GM18526 (cell line): ENCODE results near the gene NFATC2.

Experiments
- POLR2A ChIP-seq: IDR thresholded peaks from 3 replicates; pipeline ENCODE4 v1.6.1; 2011; ENCODE audit not compliant: insufficient read length; ENCODE audit errors: extremely low read depth

Gene NFATC2

DNA sequence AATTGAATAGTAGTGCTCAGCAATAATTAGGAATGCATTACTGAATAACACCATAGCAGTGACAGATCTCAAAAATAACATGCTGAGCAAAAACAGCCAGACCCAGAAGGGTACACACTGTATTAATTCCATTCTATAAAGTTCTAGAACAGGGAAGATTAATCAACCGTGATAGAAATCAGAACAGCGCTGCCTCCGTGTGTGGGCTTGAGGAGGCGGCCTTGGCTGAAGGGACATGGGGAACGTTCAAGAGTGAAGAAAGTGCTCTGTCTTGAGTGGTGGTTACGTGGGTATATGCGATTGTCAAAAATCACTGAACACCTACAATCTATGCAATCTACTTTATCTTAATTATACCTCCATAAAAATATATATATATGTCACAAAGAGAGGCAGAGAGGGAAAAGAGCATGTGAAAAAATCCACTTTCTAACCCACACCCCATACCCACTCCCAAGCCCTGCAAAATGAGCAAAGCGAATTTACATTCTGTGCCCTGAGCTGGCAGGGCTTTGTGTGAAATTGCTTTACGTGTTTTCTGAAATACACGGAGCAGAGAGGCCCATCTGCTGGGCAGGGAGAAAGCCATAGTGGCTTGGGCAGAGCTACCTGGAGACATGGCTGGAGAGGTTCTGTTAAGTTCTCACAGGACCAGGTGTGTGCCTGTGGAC, 74.4 kb downstream of the NFATC2 start:
- no peak for TF ChIP-seq POLR2A

GRCh38 chr20:51463998-51464397, 78.5 kb downstream of the NFATC2 start:
- TF ChIP-seq POLR2A: no peak

- no peak for TF ChIP-seq POLR2A
These were observed 79.0 kb downstream of the NFATC2 start for GRCh38 chr20:51463560-51463959.

DNA sequence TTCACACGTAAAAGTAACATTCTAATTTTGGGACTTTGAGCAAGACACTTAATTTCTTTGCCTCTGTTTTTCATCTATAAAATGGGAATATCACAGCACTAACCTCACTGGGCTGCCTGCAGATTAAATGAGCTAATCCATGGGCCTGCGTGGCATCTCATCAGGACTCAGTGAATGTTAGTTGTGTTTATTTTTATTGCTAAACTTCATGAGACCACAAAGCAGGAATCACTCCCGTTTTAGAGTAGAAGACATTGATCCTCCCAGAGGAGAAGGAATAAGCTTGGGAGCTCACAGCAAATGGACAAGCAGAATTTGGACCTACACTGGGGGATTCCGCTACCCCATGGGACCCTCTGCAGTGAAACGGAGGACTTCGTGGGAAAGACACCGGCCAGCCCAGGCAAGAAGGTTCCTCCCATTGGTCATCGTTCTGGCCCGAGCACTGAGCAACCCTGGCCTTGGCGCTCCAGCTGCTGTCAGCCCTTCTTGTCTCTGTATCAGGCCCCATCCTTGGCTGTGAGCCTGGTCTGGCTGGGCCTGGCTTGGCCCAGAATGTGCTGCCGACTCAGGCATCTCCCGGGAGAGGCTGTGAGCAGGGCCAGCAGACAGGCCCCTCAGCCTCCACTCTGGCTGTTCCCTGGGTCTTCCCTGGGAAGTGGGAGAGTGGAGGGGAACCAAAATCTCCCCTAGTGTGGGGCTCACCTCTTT, 79.8 kb downstream of the NFATC2 start:
- TF ChIP-seq POLR2A: no peak

GRCh38 chr20:51461306-51461705, 81.2 kb downstream of the NFATC2 start:
- TF ChIP-seq POLR2A: no peak

- no peak for TF ChIP-seq POLR2A
These were observed 81.8 kb downstream of the NFATC2 start for GRCh38 chr20:51460569-51461265.

- no peak for TF ChIP-seq POLR2A
These were observed 82.4 kb downstream of the NFATC2 start for GRCh38 chr20:51460163-51460562.

DNA sequence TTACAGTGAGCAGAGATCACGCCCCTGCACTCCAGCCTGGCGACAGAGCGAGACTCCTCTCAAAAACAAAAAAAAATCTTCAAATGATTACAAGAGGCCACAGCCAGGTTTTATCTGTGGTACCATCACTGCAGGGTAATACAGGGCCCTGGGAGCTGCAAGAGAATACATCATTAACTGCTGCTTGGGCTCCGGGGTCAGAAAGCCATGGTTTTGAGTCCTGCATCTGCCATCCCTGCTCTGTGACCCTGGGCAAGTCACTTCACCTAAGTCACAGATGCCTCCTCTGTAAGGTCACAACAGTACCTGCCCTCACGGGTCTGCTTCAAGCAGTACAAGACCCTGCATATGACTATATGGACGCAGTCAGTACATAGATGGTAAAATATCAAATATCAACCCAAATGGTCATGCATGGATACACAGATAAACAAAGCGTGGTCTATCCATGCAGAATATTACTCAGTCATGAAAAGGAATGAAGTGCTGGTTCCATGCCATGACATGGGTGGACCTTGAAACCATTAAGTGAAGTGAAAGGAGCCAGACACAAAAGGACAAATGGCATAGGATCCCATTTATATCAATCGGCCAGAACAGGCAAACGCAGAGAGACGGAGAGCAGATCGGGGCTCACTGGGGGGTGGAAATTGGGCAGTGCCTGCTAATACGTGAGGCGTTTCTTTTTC, 83.6 kb downstream of the NFATC2 start:
- TF ChIP-seq POLR2A: no peak

- TF ChIP-seq POLR2A: no peak
These were observed 85.0 kb downstream of the NFATC2 start for GRCh38 chr20:51457533-51457932.

DNA sequence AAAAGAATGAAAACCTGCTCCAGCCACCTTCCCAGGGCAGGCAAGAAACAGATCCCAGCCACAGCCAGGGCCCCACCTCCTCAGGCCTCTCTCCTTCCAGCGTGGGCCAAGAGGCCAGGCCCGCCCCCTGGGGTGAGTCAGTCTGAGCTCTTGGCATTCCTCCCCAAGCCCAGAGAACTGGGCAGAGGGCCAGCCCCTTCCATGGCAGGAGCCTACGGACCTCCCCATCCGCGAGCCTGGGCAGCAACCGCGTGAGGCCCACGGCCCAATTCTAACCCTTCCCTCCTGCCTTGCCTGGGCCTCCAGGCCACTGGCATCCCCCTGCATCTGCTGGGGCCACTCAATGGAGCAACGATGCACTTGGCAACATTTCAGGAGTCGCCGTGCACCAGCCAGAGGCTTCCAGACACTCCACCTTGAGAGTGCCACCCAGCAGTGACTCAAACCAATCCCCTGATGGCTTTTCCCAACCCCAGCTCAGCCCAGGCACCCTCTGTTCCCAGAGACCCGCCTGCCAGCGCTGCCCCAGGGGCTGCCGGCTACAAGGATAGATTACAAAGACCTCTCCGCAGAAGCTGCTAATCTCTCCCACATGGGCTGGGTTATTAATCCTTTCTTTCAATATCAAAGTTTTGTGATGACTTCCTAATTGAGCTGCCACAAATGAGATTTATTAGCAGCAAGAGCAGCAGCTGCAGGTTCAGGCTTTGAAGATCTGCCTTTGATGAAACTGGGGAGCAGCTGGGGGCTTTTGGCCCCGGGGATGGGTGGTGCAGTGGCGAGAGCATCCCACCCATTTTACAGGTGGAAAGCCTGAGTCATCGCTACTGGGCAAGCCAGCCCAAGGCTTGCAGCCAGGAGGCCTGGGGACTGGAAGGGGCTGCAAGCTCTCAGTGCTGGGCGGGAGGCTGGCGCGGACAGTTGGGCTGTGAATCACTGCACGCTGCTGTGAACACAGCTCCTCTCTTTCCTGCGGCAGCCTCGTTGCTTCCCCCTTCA, 85.7 kb downstream of the NFATC2 start:
- TF ChIP-seq POLR2A: no peak

DNA sequence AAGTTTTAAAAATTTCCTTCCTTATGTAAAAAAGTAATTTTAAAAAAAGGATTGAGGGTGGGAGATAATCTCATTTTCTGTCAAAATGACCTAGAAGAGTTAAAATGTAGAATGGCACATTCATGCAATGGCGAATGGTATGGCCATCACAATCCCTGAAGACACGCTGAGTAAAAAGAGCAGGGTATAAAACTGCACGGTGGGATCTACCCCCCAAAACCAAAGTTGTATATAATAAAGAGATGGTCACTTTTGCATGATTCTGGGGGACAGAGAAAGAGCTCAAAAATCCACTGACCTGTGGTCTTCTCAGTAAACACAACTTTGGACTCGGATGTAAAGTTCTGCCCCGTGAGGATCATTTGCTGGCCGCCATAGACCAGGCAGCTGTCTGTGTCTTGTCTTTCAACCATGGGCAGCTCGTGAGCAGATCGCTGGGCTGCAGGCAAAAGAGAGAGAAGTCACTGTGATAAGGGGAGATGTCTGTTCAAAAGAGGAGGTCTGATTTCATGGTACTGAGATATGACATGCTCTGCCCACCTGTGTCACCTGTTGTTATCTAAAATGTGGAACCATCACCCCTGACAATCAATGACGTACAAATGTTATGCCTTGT, 88.2 kb downstream of the NFATC2 start:
- no peak for TF ChIP-seq POLR2A

GRCh38 chr20:51452734-51453365, 89.7 kb downstream of the NFATC2 start:
- TF ChIP-seq POLR2A: no peak

DNA sequence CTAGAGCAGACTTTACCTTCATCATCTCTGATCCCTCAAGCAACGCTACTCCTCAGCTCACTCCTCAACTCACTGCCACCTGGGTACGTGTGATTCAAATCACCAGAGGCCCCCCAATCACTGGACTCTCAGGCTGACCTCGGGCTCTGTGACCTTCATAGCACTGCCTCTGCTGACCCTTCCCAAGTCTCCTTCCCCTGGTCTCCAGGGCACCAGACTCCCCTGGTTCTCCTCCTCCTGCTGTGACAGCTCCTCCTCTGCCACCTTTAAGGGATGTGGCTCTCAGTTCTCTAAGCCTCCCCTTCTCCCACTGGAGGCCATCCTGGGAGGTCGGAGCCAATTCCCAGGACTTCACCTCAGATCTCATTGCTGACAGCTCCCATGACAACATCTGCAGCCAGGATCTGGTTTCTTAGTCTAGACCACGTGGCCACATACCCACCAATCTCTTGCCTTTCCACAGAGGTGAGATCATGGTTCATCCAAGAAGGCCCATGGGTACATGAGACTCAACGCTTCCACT, 90.4 kb downstream of the NFATC2 start:
- TF ChIP-seq POLR2A: no peak

DNA sequence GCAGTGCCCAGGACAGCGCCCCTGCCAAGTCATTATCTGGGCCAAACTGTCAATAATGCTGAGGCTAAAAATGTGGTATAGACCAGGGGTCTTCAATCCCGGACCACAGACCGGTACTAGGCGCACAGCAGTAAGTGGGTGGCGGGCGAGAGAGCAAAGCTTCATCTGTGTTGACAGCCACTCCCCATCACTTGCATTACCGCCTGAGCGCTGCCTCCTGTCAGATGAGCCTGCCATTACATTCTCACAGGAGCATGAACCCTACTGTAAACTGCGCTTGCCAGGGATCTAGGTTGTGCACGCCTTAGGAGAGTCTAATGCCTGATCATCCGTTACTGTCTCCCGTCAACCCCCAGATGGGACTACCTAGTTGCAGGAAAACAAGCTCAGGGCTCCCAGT, 91.0 kb downstream of the NFATC2 start:
- TF ChIP-seq POLR2A: no peak

DNA sequence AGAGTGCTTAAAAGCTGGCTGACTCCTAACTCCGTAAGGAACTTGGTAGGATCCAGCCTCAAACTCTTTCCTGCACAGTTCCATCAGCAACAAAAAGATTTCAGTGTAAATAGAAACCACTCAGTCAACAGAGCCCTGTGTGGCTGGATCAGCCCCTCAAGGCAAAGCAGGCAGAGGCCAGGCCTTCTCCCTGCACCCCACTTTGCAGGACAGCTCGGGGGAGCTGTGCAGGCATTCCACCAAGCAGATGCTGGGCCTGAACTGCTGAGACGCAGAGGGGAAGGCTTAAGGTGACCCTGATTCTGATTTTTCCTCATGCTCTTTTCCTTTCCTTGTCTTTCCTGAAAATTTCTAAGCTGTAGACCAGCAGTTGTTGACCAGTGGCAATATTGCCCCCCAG, 91.5 kb downstream of the NFATC2 start:
- TF ChIP-seq POLR2A: no peak
